ENCODE results near the gene SULT1C2.

DNA sequence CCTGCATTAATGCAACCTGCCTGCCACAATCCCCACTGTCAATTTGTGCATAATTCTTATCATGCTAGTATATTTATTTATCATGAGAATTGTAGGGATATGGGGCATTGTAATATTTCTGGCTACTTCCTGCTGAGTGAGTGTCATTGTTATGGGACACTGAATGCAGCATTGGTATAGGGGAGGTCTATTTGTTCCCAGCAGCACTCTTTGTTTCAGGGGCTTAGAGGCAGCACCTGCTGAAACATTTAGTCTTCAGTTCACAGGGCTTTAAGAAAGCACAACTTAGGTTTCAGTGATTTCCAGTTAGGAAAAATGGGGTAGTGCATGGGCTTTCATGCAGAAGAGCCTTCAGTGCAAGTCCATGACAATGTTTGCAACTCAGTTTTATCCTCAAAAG is 25.3 kb upstream of the SULT1C2 start:
- TF ChIP-seq, protein P1, sequence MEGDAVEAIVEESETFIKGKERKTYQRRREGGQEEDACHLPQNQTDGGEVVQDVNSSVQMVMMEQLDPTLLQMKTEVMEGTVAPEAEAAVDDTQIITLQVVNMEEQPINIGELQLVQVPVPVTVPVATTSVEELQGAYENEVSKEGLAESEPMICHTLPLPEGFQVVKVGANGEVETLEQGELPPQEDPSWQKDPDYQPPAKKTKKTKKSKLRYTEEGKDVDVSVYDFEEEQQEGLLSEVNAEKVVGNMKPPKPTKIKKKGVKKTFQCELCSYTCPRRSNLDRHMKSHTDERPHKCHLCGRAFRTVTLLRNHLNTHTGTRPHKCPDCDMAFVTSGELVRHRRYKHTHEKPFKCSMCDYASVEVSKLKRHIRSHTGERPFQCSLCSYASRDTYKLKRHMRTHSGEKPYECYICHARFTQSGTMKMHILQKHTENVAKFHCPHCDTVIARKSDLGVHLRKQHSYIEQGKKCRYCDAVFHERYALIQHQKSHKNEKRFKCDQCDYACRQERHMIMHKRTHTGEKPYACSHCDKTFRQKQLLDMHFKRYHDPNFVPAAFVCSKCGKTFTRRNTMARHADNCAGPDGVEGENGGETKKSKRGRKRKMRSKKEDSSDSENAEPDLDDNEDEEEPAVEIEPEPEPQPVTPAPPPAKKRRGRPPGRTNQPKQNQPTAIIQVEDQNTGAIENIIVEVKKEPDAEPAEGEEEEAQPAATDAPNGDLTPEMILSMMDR (IDR thresholded peaks at IDR 0.05; ENCODE audit: borderline replicate concordance, extremely low read depth, low read length, poor library complexity, severe bottlenecking), result no peak
- no peak for TF ChIP-seq EZH2 (IDR thresholded peaks at IDR 0.05; ENCODE audit: borderline replicate concordance, low read depth, low read length, severe bottlenecking)

Measured in DND-41 (cell line).